ENCODE measurements around the gene LRRC37A3.

The LRRC37A3 gene

DNA sequence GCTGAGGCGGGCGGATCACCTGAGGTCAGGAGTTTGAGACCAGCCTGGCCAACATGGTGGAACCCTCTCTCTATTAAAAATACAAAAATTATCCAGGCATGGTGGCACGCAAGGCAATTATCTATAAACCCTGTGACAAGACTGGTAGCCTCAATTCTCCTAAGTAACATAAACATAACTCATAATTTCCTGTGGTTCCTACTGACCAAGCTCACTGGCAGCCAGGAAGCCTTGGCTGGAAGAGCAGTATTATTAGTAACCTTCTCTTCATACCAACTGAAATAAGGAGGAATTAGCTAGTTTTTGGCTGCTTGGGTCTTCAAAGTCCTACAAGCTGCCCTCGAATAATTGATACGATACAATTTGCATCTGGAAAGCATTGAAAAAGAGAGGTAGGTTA lies 31.6 kb upstream of the LRRC37A3 start:
- TF ChIP-seq, protein P1, sequence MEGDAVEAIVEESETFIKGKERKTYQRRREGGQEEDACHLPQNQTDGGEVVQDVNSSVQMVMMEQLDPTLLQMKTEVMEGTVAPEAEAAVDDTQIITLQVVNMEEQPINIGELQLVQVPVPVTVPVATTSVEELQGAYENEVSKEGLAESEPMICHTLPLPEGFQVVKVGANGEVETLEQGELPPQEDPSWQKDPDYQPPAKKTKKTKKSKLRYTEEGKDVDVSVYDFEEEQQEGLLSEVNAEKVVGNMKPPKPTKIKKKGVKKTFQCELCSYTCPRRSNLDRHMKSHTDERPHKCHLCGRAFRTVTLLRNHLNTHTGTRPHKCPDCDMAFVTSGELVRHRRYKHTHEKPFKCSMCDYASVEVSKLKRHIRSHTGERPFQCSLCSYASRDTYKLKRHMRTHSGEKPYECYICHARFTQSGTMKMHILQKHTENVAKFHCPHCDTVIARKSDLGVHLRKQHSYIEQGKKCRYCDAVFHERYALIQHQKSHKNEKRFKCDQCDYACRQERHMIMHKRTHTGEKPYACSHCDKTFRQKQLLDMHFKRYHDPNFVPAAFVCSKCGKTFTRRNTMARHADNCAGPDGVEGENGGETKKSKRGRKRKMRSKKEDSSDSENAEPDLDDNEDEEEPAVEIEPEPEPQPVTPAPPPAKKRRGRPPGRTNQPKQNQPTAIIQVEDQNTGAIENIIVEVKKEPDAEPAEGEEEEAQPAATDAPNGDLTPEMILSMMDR (IDR thresholded peaks at IDR 0.05; ENCODE audit: extremely low read depth, insufficient read depth, missing control alignments): no peak
- DNase-seq (ENCODE audit: low spot score): no peak
- in situ Hi-C loops (cut with MboI; ENCODE audit: low pct_unique_long_range_greater_than_20kb, low sequenced_read_pairs, unreplicated experiment): loop anchor here (25.0 kb wide), 1 partner anchor 236 kb away; no protein-coding TSS in a partner anchor

DNA sequence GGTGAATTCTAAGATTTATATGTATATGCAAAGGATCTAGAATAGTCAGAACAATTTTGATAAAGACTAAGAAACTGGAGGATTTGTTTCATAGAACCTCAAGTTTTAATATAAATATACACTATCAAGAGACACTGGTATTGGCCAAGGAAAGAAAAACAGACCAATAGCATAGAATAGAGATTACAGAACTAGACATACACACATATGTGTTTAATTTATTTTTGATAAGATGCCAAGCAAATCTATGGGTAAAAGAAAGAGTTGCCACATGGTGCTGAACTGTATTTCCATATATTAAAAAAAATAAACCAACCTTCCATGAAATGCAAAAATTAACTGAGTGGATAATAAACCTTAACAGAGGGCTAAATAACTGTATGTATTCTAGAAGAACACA lies 27.9 kb upstream of the LRRC37A3 start:
- TF ChIP-seq, protein P1 (IDR thresholded peaks at IDR 0.05; ENCODE audit: extremely low read depth, insufficient read depth, missing control alignments): no peak
- in situ Hi-C loops (cut with MboI; ENCODE audit: low pct_unique_long_range_greater_than_20kb, low sequenced_read_pairs, unreplicated experiment): no loop called here
- DNase-seq (ENCODE audit: low spot score): no peak

DNA sequence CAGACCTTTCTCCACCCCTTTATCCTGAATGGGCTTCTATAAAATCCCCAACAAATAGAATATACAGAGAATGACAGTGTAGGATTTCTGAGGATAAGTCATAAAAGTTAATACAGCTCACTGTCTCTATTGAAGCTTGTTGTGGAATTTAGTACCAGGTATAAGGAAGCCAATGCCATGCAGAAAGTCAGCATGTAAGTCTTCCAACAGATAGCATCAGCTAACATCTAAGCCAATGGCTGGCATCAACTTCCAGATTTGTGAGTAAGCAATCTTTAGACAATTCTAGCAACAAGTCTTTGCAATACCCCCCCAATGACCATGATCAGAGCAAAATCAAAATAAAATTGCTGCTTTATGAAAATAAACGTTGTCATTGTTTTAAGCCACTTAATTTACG lies 22.5 kb upstream of the LRRC37A3 start:
- TF ChIP-seq, protein P1 (IDR thresholded peaks at IDR 0.05; ENCODE audit: extremely low read depth, insufficient read depth, missing control alignments): no peak
- DNase-seq (ENCODE audit: low spot score): no peak
- in situ Hi-C loops (cut with MboI; ENCODE audit: low pct_unique_long_range_greater_than_20kb, low sequenced_read_pairs, unreplicated experiment): no loop called here

DNA sequence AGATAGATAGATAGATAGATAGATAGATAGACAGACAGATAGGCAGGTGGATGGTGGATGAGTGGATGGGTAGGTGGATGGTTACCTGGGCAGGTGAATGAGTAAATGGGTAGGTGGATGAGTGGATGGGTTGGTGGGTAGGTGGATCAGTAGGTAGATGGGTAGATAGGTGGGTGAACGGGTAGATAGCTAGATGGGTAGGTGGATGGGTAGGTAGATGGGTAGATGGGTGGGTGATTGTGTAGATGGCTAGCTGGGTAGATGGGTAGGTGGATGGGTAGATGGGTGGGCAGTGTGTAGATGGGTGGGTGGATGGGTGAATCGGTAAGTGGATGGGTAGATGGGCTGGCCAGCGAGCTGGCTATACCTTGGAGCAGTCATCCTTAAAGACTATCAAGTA lies 21.8 kb upstream of the LRRC37A3 start:
- DNase-seq (ENCODE audit: low spot score): no peak
- in situ Hi-C loops (cut with MboI; ENCODE audit: low pct_unique_long_range_greater_than_20kb, low sequenced_read_pairs, unreplicated experiment): no loop called here
- TF ChIP-seq, protein P1 (IDR thresholded peaks at IDR 0.05; ENCODE audit: extremely low read depth, insufficient read depth, missing control alignments): no peak

DNA sequence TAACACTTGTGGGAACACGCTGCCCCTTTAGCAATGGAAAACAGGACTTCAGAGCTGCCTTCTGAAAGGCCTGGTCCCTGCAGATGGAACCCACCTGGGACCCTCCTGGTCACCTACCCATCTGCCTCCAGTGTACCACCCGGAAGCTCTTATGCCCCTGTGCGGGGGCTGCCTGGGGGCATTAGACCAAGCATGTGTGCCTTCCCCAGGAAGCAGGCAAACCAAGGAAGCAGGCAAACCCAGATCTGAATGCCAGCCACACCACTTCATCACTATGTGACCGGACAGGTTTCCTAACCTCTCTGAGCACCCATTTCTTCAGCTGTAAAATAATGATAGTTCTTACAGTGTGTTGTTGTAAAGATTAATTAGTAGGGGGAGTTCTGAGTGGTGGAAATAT lies 20.8 kb upstream of the LRRC37A3 start:
- in situ Hi-C loops (cut with MboI; ENCODE audit: low pct_unique_long_range_greater_than_20kb, low sequenced_read_pairs, unreplicated experiment): no loop called here
- no peak for DNase-seq (ENCODE audit: low spot score)

DNA sequence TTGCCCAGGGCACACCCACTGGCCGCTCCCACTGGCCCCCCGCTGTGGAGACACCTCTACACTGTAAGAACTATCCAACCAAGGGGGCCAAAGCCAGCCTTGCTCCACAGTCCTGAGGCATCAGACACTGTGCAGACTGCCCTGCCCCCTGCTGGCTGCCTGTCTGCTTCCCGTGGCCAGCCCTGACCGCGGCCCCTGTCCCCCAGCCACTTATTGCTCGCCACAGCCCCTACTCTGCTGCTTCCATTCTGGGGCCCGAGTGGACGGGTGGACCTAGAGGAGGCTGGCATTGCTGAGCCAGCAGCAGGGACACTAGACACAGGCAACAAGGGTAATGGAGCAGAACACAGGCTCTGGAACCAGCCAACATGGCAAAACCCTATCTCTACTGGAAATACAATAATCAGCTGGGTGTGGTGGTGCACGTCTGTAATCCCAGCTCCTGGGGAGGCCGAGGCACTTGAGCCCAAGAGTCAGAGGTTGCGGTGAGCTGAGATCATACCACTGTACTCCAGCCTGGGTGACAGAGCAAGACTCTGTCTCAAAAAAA lies 19.7 kb upstream of the LRRC37A3 start:
- in situ Hi-C loops (cut with MboI; ENCODE audit: low pct_unique_long_range_greater_than_20kb, low sequenced_read_pairs, unreplicated experiment): no loop called here
- peak; percentile 58 for DNase-seq (ENCODE audit: low spot score)
- TF ChIP-seq, protein P1 (IDR thresholded peaks at IDR 0.05; ENCODE audit: extremely low read depth, insufficient read depth, missing control alignments): peak; percentile 93

More for the DNA sequence above, 20.8 kb upstream of the LRRC37A3 start:
- TF ChIP-seq, protein P1 (IDR thresholded peaks at IDR 0.05; ENCODE audit: extremely low read depth, insufficient read depth, missing control alignments): no peak

Measured in GM13977 (cell line).